OCI-LY1 (cell line): Measurements from ENCODE around the gene SLIT3.

ENCODE experiments used
- H2AFZ ChIP-seq: fragments of 200-600 bp; sonication (generic), shearing (Covaris generic); 2 replicates; pipeline ENCODE4 v1.6.0; 2014; ENCODE audit warnings: antibody characterized with exemption, mild to moderate bottlenecking, low read length
- H3F3A ChIP-seq: fragments of 200-600 bp; sonication (generic), shearing (Covaris generic); 2 replicates; pipeline ENCODE4 v1.6.0; 2014; ENCODE audit warnings: mild to moderate bottlenecking, antibody characterized with exemption, low read length, moderate library complexity; ENCODE audit not compliant: insufficient read depth
- H3K27ac ChIP-seq: fragments of 200-600 bp; sonication (generic); 2 replicates; pipeline ENCODE4 v1.5.1; 2014; ENCODE audit warnings: low read length, mixed run types, mild to moderate bottlenecking, low read depth; ENCODE audit not compliant: poor library complexity, severe bottlenecking
- H3K27me3 ChIP-seq: fragments of 200-600 bp; sonication (generic); 2 replicates; pipeline ENCODE4 v1.6.0; 2014; ENCODE audit warnings: antibody characterized with exemption, mild to moderate bottlenecking, low read length, moderate library complexity; ENCODE audit not compliant: insufficient read depth
- H3K36me3 ChIP-seq: fragments of 200-600 bp; sonication (generic); 2 replicates; pipeline ENCODE4 v1.6.1; 2014; ENCODE audit warnings: mild to moderate bottlenecking, antibody characterized with exemption, low read length, moderate library complexity, mixed read lengths; ENCODE audit not compliant: insufficient read depth
- H3K4me1 ChIP-seq: fragments of 200-600 bp; sonication (generic); 2 replicates; pipeline ENCODE4 v1.5.1; 2014; ENCODE audit warnings: mild to moderate bottlenecking, low read length, moderate library complexity; ENCODE audit not compliant: insufficient read depth, severe bottlenecking
- H3K4me2 ChIP-seq: fragments of 200-600 bp; sonication (generic), shearing (Covaris generic); 2 replicates; pipeline ENCODE4 v1.6.1; 2014; ENCODE audit warnings: low read length
- H3K4me3 ChIP-seq: fragments of 200-600 bp; sonication (generic); 2 replicates; pipeline ENCODE4 v1.5.1; 2014; ENCODE audit warnings: low read length, low read depth, mild to moderate bottlenecking, mixed read lengths; ENCODE audit not compliant: poor library complexity, severe bottlenecking
- H3K79me2 ChIP-seq: fragments of 200-600 bp; shearing (Covaris generic); 2 replicates; pipeline ENCODE4 v1.6.1; 2016; ENCODE audit warnings: mixed run types, low read length, mixed read lengths; ENCODE audit not compliant: insufficient read depth
- H3K9ac ChIP-seq: fragments of 200-600 bp; sonication (generic), shearing (Covaris generic); 2 replicates; pipeline ENCODE4 v1.6.1; 2014; ENCODE audit warnings: mild to moderate bottlenecking, low read length, mixed read lengths
- H3K9me2 ChIP-seq: fragments of 200-600 bp; sonication (generic), shearing (Covaris generic); 2 replicates; pipeline ENCODE4 v1.6.1; 2014; ENCODE audit warnings: low read depth, mild to moderate bottlenecking, low read length, mixed read lengths
- H3K9me3 ChIP-seq: fragments of 200-600 bp; shearing (Covaris generic); 2 replicates; pipeline ENCODE4 v1.6.1; 2014; ENCODE audit warnings: low read length, mixed read lengths
- H4K20me1 ChIP-seq: fragments of 200-600 bp; sonication (generic), shearing (Covaris generic); 2 replicates; pipeline ENCODE4 v1.6.0; 2016; ENCODE audit warnings: mild to moderate bottlenecking, low read length; ENCODE audit not compliant: insufficient read depth
- EZH2 ChIP-seq: fragments of 200-600 bp; sonication (generic), shearing (Covaris generic); IDR thresholded peaks from 2 replicates; pipeline ENCODE4 v1.8.0; 2017; ENCODE audit warnings: borderline replicate concordance, mixed run types, mild to moderate bottlenecking, antibody characterized with exemption, low read length, moderate library complexity, mixed read lengths
- TF ChIP-seq, protein P1 (sequence below): fragments of 200-600 bp; sonication (generic), shearing (Covaris generic); IDR thresholded peaks from 2 replicates; pipeline ENCODE4 v1.5.1; 2017; ENCODE audit warnings: mild to moderate bottlenecking, antibody characterized with exemption, low read length, moderate library complexity, mixed read lengths

SLIT3 gene

DNA sequence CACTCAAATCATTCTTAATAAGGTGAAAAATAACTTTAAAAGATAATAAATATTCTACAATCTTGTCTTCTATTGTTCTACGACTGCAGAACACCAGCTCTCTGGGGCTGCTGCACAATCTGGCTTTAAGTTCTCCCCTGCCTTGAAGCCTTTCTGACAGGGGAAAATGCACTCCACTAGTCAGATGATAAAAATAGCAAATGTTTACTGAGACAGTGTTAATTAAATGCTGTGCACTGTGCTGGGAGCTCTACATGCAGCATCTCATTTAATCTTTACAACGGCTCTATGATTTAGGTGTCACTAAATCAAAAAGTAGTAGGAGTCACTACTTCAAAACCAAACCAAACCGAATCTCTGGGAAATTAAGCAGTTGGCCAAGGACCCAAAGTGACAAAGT is 132.7 kb downstream of the SLIT3 start:
- no peaks in the 10 kb centered on the region for H3K9me3 ChIP-seq
- no peaks in the 10 kb centered on the region for H3F3A ChIP-seq
- no peak overlapping the region for H3K9ac ChIP-seq
- H3K4me2 ChIP-seq: no peak overlapping the region
- no peak overlapping the region for H3K4me3 ChIP-seq
- no peaks in the 10 kb centered on the region for H3K9me2 ChIP-seq
- H2AFZ ChIP-seq: no peak overlapping the region
- H3K4me1 ChIP-seq: no peaks in the 10 kb centered on the region
- peaks cover 7% of the 10 kb centered on the region; the same call in 1 of the 2 replicates for H3K27me3 ChIP-seq
- H3K79me2 ChIP-seq: no peaks in the 10 kb centered on the region
- no peaks in the 10 kb centered on the region for H3K36me3 ChIP-seq
- no peaks in the 10 kb centered on the region for H4K20me1 ChIP-seq
- TF ChIP-seq, protein P1, sequence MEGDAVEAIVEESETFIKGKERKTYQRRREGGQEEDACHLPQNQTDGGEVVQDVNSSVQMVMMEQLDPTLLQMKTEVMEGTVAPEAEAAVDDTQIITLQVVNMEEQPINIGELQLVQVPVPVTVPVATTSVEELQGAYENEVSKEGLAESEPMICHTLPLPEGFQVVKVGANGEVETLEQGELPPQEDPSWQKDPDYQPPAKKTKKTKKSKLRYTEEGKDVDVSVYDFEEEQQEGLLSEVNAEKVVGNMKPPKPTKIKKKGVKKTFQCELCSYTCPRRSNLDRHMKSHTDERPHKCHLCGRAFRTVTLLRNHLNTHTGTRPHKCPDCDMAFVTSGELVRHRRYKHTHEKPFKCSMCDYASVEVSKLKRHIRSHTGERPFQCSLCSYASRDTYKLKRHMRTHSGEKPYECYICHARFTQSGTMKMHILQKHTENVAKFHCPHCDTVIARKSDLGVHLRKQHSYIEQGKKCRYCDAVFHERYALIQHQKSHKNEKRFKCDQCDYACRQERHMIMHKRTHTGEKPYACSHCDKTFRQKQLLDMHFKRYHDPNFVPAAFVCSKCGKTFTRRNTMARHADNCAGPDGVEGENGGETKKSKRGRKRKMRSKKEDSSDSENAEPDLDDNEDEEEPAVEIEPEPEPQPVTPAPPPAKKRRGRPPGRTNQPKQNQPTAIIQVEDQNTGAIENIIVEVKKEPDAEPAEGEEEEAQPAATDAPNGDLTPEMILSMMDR: no peak
- no peak for TF ChIP-seq EZH2
- no peak overlapping the region for H3K27ac ChIP-seq

DNA sequence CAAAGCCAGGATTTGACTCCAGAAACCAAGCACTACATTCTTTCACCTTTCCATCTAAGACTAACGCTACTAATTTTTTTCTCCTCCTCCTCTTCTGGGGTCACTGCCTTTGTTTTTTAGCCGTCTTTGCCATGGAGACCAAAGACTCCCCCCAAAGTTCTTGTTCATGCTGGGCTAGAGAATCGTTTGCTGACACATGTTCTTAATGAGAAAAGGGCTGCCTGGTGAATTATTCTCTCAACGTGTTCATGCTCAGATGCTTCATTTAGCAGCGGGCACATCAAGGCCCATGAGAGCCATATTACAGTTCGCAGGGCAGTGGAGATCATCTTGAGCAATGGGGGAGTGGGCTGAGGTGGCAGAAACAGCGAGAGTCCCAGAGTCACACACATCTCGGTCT is 134.9 kb downstream of the SLIT3 start:
- no peak overlapping the region for H3K9ac ChIP-seq
- H3K36me3 ChIP-seq: no peaks in the 10 kb centered on the region
- no peak overlapping the region for H3K4me3 ChIP-seq
- H3K79me2 ChIP-seq: no peaks in the 10 kb centered on the region
- no peak for TF ChIP-seq EZH2
- TF ChIP-seq, protein P1: no peak
- H3F3A ChIP-seq: no peaks in the 10 kb centered on the region
- peaks cover 7% of the 10 kb centered on the region; the same call in 1 of the 2 replicates for H3K27me3 ChIP-seq
- H3K9me2 ChIP-seq: no peaks in the 10 kb centered on the region
- H3K4me1 ChIP-seq: no peaks in the 10 kb centered on the region
- no peak overlapping the region for H2AFZ ChIP-seq
- no peak overlapping the region for H3K4me2 ChIP-seq
- H3K9me3 ChIP-seq: no peaks in the 10 kb centered on the region
- H4K20me1 ChIP-seq: no peaks in the 10 kb centered on the region
- H3K27ac ChIP-seq: no peak overlapping the region

DNA sequence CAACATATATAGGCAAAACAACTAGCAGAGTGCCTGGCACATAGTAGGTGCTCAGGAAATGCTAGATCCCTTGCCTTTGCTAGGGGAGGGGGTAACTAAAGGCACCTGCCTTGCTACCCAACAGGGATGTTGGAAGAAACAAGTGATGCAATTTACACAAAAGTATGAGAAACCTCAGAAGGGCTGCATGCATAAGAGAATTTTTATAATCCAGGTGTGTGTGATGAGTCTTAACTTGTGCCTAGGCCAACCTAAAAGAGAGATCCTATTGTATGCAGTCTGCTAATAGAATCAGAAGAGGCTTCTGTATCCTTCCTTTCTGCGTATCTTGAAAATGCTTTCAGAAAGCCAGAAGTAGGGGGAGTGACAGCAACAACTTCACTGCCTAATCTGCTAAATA is 135.9 kb downstream of the SLIT3 start:
- no peak overlapping the region for H3K9ac ChIP-seq
- no peak for TF ChIP-seq EZH2
- TF ChIP-seq, protein P1: no peak
- no peaks in the 10 kb centered on the region for H3K4me1 ChIP-seq
- H3K4me3 ChIP-seq: no peak overlapping the region
- H3K4me2 ChIP-seq: no peak overlapping the region
- no peaks in the 10 kb centered on the region; the same call in 1 of the 2 replicates for H3K36me3 ChIP-seq
- no peaks in the 10 kb centered on the region for H3F3A ChIP-seq
- no peaks in the 10 kb centered on the region for H3K9me3 ChIP-seq
- no peaks in the 10 kb centered on the region for H3K79me2 ChIP-seq
- no peaks in the 10 kb centered on the region for H3K9me2 ChIP-seq
- no peak overlapping the region for H2AFZ ChIP-seq
- no peaks in the 10 kb centered on the region for H4K20me1 ChIP-seq
- peaks cover 7% of the 10 kb centered on the region; the same call in 1 of the 2 replicates for H3K27me3 ChIP-seq
- H3K27ac ChIP-seq: no peak overlapping the region
